NCI-H524 (cell line): ENCODE results near the gene KCNJ11.
A peak's percentile ranks its signal among the peaks of the same experiment; 100 is the strongest.

Experiments
- DNase-seq, 2 experiments: peaks; one replicate each; lab custom pipeline; 2025; lab: John Stamatoyannopoulos, UW

The KCNJ11 gene

GRCh38 chr11:17353821-17354600 is 34.4 kb downstream of the KCNJ11 start:
- no peak for DNase-seq

- peak; percentile 61 to 71 for DNase-seq
Measured at GRCh38 chr11:17352950-17353820, 35.3 kb downstream of the KCNJ11 start.

GRCh38 chr11:17351510-17352176 is 36.8 kb downstream of the KCNJ11 start, which contains the start of gene NCR3LG1:
NCR3LG1 (plus strand) TSS chr11:17351800; CDS start chr11:17351970, 170 bp downstream.
- peak; percentile 22 to 50 for DNase-seq

GRCh38 chr11:17351172-17351509 is 37.3 kb downstream of the KCNJ11 start:
- no peak for DNase-seq

GRCh38 chr11:17350455-17351171 is 37.8 kb downstream of the KCNJ11 start:
- no peak for DNase-seq

GRCh38 chr11:17347676-17348075 is 40.8 kb downstream of the KCNJ11 start:
- DNase-seq: no peak

GRCh38 chr11:17343907-17344306 is 44.6 kb downstream of the KCNJ11 start:
- DNase-seq: no peak

GRCh38 chr11:17343257-17343656 is 45.2 kb downstream of the KCNJ11 start:
- no peak for DNase-seq
